ENCODE measurements around the gene MGAT2.
A peak's percentile ranks its signal among the peaks of the same experiment; 100 is the strongest.
"Not testable (repeated sequence)": the region's sequence is repeated elsewhere in the genome, so short reads cannot be mapped to it uniquely, and the experiment has no call there.

The MGAT2 gene

GRCh38 chr14:49620182-49621113 lies at the start of gene MGAT2, which contains the start of gene RPL36AL:
MGAT2 (plus strand) TSS chr14:49620799; CDS start chr14:49621269, 470 bp downstream.
RPL36AL (minus strand) TSS chr14:49620626; CDS start chr14:49619104, 1,522 bp downstream.
- DNase-seq (ENCODE audit: low read depth, low spot score), result peak; percentile 91

- DNase-seq (ENCODE audit: low read depth, low spot score), result no peak
Measured at GRCh38 chr14:49574038-49574437, 46.6 kb upstream of the MGAT2 start.

GRCh38 chr14:49578141-49578540 lies 42.5 kb upstream of the MGAT2 start:
- no peak for DNase-seq (ENCODE audit: low read depth, low spot score)

DNA sequence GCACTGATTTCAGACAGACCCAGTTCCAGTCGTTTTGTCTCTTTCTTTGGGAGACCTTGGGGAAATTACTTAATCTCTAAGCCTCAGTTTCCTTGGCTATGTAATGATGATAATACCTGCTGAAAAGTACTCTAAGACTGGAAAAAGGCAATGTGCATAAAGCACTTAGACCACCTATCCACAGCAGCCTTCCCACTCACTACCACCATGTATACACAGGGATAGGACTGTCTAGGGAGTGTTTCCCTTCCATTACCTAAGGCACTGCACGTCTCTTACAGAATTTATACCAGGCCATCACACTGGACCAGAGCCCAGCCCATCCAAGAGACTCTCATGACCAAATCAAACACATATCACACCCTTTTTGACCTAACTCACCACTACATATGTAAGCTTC lies 40.8 kb upstream of the MGAT2 start:
- no peak for DNase-seq (ENCODE audit: low read depth, low spot score)

DNA sequence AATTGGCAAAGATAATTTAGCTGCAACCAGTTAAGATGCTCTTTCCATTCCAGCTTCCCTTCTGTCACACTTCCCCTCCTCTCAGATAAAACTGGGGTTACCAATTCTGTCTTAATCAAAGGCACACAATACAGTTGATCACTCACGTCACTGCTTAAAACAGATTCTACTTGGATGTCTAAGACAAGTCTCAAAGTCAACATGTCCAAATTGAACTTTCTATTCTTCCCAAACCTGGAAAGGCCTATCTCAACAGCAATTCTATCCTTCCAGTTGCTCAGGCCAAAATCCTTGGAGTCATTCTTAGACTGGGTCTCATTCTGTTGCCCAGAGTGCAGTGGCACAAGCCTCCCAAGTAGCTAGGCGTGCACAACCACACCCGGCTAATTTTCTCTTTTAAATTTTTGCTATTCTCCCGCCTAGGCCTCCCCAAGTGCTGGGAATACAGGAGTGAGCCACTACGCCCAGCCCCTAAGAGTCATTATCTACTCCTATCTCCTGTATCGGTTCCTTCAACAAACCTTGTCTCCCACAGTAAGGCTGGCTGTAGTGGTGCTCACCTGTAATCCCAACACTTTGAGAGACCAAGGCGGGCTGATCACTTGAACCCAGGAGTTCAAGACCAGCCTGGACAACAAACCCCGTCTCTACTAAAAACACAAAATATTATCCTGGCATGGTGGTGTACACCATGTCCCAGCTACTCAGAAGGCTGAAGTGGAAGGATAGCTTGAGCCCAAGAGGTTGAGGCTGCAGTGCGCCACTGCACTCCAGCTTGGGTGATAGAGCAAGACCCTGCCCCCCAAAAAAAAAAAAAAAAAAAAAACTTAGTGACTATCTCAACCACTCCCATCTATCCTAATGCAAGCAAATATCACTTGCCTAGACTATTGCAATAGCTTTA lies 39.1 kb upstream of the MGAT2 start:
- DNase-seq (ENCODE audit: low read depth, low spot score), result no peak

DNA sequence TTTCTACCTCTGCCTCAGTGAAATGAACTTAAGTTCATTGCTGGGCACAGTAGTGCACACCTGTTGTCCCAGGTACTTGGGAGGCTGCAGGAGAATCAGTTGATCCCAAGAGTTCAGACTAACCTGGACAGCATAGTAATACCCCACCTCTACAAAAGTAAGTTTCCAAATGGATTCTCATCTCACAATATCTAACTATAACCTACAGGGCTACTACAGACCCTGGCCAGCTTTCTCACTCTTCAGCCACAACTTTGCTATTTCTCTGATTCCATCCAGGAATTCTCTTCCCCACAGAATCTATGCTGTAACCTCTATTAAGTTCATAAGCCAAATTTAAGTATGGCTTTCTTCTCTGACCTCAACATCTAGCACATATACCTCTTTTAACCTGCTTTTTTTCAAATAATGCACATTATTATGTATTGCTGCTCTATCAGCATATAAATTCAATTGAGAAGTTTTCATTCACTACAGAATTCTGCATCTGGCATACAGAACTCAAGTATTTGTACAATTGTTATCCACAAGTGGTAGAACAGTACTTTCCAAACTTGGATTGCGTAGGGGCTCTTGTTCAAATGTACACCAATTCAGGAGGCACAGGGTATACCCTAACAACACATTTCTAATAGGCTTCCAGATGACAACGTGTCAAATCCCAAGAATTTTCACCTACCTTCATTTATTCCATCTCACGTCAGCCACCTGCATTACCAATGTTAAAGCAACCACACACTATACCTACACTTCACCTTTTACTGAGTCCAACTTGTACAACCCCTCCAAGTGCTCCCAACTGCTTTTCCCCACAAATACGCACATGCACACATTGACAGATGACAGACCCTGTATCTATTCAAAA lies 38.3 kb upstream of the MGAT2 start:
- DNase-seq (ENCODE audit: low read depth, low spot score), result no peak

DNA sequence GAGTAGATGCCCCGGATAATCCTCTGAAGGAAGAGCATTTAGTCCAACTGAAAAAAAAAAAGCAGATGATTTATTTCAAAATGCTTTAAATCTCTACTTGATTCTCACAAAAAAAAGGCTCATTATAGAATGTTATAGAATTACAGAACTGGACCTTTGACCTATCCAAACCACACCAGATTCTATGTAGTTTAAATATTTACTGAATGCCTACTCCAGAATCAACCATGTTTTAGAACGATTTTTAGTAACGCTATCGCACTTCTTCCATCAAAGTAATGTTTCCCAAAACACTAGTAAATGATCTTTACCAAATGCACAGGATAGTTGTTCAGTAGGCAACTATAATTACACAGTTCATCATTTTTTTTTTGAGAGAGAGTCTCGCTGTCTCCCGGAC lies 37.0 kb upstream of the MGAT2 start:
- DNase-seq (ENCODE audit: low read depth, low spot score), result no peak

DNA sequence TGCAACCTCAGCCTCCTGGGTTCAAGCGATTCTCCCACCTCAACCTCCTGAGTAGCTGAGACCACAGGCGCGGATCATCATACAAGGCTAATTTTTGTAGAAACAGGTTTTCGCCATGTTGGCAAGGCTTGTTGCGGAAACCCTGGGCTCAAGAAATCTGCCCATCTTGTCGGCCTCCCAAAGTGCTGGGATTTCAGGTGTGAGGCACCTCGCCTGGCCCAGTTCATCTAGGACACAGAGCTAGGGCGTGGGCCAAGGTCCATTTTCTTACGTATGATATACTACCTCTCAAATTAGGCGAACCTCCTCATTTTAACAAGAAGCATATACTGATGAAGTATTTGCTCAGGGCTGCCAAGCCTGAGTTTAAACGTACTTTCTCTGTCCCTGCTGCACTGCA lies 36.5 kb upstream of the MGAT2 start:
- DNase-seq (ENCODE audit: low read depth, low spot score), result no peak

DNA sequence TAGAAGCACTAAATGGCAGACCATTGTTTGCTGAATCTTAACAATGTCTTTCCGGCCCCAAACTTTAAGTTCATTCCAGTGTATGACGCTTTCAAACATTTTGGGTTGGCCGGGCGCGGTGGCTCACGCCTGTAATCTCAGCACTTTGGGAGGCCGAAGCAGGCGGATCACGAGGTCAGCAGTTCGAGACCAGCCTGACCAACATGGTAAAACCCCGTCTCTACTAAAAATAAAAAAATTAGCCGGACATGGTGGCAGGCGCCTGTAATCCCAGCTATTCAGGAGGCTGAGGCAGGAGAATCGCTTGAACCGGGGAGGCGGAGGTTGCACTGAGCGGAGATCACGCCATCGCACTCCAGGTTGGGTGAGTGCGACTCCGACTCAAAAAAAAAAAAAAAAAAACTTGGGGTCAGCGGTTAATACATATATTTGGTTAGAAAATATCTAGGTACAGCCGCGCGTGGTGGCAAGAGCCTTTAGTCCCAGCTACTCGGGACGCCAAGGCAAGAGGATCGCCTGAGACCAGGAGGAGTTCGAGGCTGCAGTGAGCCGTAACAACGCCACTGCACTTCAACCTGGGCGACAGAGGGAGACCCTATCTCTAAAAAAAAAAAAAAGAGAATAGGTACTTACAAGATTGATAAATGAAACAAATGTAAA lies 35.5 kb upstream of the MGAT2 start:
- not testable (repeated sequence) for DNase-seq (ENCODE audit: low read depth, low spot score)

- peak; percentile 99 for DNase-seq (ENCODE audit: low read depth, low spot score)
Measured at GRCh38 chr14:49585803-49586672, 34.6 kb upstream of the MGAT2 start, which contains the start of gene RPS29. RPS29 (minus strand) TSS chr14:49586380; CDS start chr14:49586346, 34 bp downstream.

GRCh38 chr14:49586673-49587460 lies 33.7 kb upstream of the MGAT2 start:
- peak; percentile 55 for DNase-seq (ENCODE audit: low read depth, low spot score)

- no peak for DNase-seq (ENCODE audit: low read depth, low spot score)
Measured at GRCh38 chr14:49589387-49589786, 31.2 kb upstream of the MGAT2 start.

DNA sequence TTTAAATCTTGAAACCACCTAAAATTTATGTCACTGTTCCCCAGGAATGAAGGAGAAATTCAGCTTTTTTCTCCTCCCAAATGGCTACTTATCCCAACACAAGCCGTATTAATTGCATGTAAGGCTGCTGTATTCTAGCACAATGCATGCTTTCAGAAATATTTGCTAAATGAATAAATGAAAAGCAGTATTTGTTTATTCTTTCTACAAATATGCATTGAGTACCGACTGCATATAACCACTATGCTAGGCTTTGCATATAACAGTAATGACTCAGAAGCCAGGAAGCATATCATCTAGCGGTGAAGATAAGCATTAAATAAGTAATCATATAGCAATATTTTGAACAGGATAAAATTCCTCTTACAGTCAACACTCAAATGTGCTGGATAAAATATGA lies 27.6 kb upstream of the MGAT2 start:
- DNase-seq (ENCODE audit: low read depth, low spot score), result no peak

GRCh38 chr14:49594347-49595091 lies 26.1 kb upstream of the MGAT2 start:
- no peak for DNase-seq (ENCODE audit: low read depth, low spot score)

DNA sequence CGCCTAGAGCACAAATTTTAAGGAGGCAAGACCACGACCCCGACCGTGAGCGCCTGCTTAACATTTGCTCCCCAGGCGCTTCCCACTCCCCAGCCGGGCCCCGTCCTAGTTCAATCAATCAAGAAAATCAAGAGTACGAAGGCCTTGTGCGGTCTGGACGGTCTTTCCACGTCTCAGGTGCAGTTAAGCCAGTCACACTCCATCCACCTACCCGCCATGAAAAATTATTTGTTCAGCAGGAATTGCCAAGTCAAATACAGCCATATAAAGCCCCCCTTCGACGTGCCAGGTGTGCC lies 22.5 kb upstream of the MGAT2 start:
- no peak for DNase-seq (ENCODE audit: low read depth, low spot score)

- DNase-seq (ENCODE audit: low read depth, low spot score), result peak; percentile 67
Measured at GRCh38 chr14:49598485-49599300, 21.9 kb upstream of the MGAT2 start, which contains the start of gene LRR1. LRR1 (plus strand) TSS chr14:49598940; CDS start chr14:49599021, 81 bp downstream.

DNA sequence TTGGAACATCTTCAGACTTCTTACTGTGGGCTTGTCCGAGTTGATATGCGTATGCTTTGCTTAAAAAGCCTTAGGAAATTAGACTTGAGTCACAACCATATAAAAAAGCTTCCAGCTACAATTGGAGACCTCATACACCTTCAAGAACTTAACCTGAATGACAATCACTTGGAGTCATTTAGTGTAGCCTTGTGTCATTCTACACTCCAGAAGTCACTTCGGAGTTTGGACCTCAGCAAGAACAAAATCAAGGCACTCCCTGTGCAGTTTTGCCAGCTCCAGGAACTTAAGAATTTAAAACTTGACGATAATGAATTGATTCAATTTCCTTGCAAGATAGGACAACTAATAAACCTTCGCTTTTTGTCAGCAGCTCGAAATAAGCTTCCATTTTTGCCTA lies 13.0 kb upstream of the MGAT2 start:
- DNase-seq (ENCODE audit: low read depth, low spot score), result no peak
